GM12892 (cell line): ENCODE results near the gene SBK2.
"Not testable (repeated sequence)": the region's sequence is repeated elsewhere in the genome, so short reads cannot be mapped to it uniquely, and the experiment has no call there.

Experiments
- POLR2A ChIP-seq: IDR thresholded peaks from 2 replicates; pipeline ENCODE4 v1.6.1; 2011; ENCODE audit warnings: low read depth, low read length, control low read depth
- POLR2AphosphoS5 ChIP-seq: IDR thresholded peaks from 2 replicates; pipeline ENCODE4 v1.6.1; 2011; ENCODE audit warnings: low read depth, low read length, control low read depth
- TAF1 ChIP-seq: IDR thresholded peaks from 2 replicates; pipeline ENCODE4 v1.6.1; 2011; ENCODE audit warnings: low read depth, mild to moderate bottlenecking, control low read depth, low read length, borderline replicate concordance

GRCh38 chr19:55534280-55534679 lies 2.7 kb downstream of the SBK2 start:
- TF ChIP-seq POLR2A, POLR2AphosphoS5, TAF1: not testable (repeated sequence)
